Kidney (tissue), 14 donors: ENCODE measurements around the gene PRRG2. TPM values are rescaled to one million over a fixed set of nuclear protein-coding genes. Genes with fewer than 3 reads are reported as not detected.

Source experiments
- DNase-seq, 5 donors: peaks; one replicate each; pipeline ENCODE4 v3.0.0-alpha.2; 2013 to 2020
- FAIRE-seq: peaks from 2 replicates; lab custom pipeline; 2012; peaks lifted over from hg19 to GRCh38; lab: Jason Lieb, UNC
- H3K27ac ChIP-seq, 2 donors: one replicate each; pipeline ENCODE4 v1.7.0; 2013; ENCODE audit warnings: low read depth in 2 of 2, low read length in 2 of 2, inconsistent platforms in 1 of 2
- H3K27me3 ChIP-seq: one replicate; pipeline ENCODE4 v1.7.1; 2013; ENCODE audit warnings: low read length, inconsistent platforms; ENCODE audit not compliant: control insufficient read depth, insufficient read depth
- H3K36me3 ChIP-seq, 3 donors: one replicate each; pipeline versions ENCODE4 v1.7.0 to v1.7.1; 2013; ENCODE audit warnings: low read length in 3 of 3, control low read depth in 1 of 3, inconsistent platforms in 1 of 3; ENCODE audit not compliant: insufficient read depth in 3 of 3, control insufficient read depth in 2 of 3
- H3K4me1 ChIP-seq, 3 donors: one replicate each; pipeline versions ENCODE4 v1.7.0 to v1.7.1; 2013; ENCODE audit warnings: low read length in 3 of 3, inconsistent platforms in 1 of 3, low read depth in 1 of 3; ENCODE audit not compliant: control insufficient read depth in 2 of 3, insufficient read depth in 2 of 3
- H3K4me3 ChIP-seq, 3 donors: one replicate each; pipeline versions ENCODE4 v1.7.0 to v1.8.1; 2013; ENCODE audit warnings: low read length in 3 of 3, control low read depth in 1 of 3, inconsistent platforms in 1 of 3
- H3K9ac ChIP-seq, 3 donors: one replicate each; pipeline versions ENCODE4 v1.7.0 to v1.7.1; 2013; ENCODE audit warnings: low read length in 3 of 3, control low read depth in 1 of 3, inconsistent platforms in 1 of 3
- H3K9me3 ChIP-seq, 3 donors: one replicate each; pipeline versions ENCODE4 v1.7.0 to v1.7.1; 2013; ENCODE audit warnings: low read length in 3 of 3, control low read depth in 1 of 3, inconsistent platforms in 1 of 3; ENCODE audit not compliant: control insufficient read depth in 2 of 3, insufficient read depth in 1 of 3
- CTCF ChIP-seq: IDR thresholded peaks from 3 replicates; pipeline ENCODE4 v1.5.1; 2012; ENCODE audit warnings: mild to moderate bottlenecking, moderate library complexity, borderline replicate concordance; ENCODE audit not compliant: insufficient read depth; ENCODE audit errors: extremely low read depth
- intact Hi-C: fragments of 100-400 bp; cut with DNase I; formaldehyde crosslinking; loops from one replicate; pipeline ENCODE4 v1.11.1; 2022
- polyA plus RNA-seq: library from polyadenylated mRNA; stranded (reverse); fragments of 350-450 nt; fragmentation: Illumina TruSeq; extraction: RNeasy Lipid Tissue Mini Kit (QIAGEN cat#74804); gene quantifications from one replicate; pipeline ENCODE4 v1.2.3, GENCODE V29; 2014; ENCODE audit warnings: low read depth, low replicate concordance; ENCODE audit not compliant: insufficient read depth
- total RNA-seq: library from RNA; stranded (reverse); fragmentation: NEBNext Ultra II Directional; extraction: Animal tissue kit (Norgen Biotek cat#: 25700); gene quantifications from one replicate; pipeline ENCODE4 v1.2.1, GENCODE V29; 2021
- donor health status: control.
- donor health status: control.
- donor health status: control.
- donor health status: control.
- donor health status: control.
- donor health status: DM: yes; HTN: yes; CAD: no.
- donor health status: Normal renal cell carcinoma (clear cell type).

Gene PRRG2
- total and polyA plus RNA-seq, 2 donors from 2014 or later, result 14.9 to 17.6 TPM

GRCh38 chr19:49543032-49543431, 38.1 kb upstream of the PRRG2 start:
- intact Hi-C loops, result no loop called here
- H3K9ac ChIP-seq, result no peak overlapping the region
- no peak for DNase-seq
- H3K4me1 ChIP-seq, result peaks cover 0 to 2% (median 0%) of the 10 kb centered on the region in 3 donors
- H3K27me3 ChIP-seq, result no peaks in the 10 kb centered on the region
- H3K36me3 ChIP-seq, result peaks cover 0 to 4% (median 4%) of the 10 kb centered on the region in 3 donors
- no peaks in the 10 kb centered on the region for H3K9me3 ChIP-seq
- no peak for FAIRE-seq
- no peak overlapping the region for H3K4me3 ChIP-seq
- no peak for TF ChIP-seq CTCF
- no peak overlapping the region for H3K27ac ChIP-seq

DNA sequence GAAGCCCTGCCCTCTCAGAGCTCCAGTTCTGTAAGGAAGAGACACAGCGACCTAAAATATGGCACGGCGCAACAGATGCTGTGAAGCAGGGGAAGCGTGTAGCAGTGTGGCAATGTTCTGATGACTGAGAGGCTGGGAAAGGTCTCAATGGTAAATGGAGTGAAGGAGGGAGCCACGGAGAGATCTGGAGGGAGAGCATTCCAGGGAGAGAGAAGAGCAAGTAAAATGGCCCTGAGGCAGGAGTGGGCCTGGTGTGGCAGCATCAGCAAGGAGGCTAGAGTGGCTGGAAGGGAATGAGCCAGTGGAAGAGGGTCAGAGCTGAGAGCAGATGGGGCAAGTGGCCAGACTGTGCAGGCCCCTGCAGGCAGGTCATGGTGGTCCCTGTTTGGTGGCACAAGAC, 37.0 kb upstream of the PRRG2 start:
- peaks cover 0 to 2% (median 0%) of the 10 kb centered on the region in 3 donors for H3K4me1 ChIP-seq
- H3K9me3 ChIP-seq, result no peaks in the 10 kb centered on the region
- H3K27ac ChIP-seq, result no peak overlapping the region
- DNase-seq (no peak), FAIRE-seq (no peak)
- H3K4me3 ChIP-seq, result no peak overlapping the region
- H3K36me3 ChIP-seq, result peaks cover 0 to 2% (median 0%) of the 10 kb centered on the region in 3 donors
- H3K27me3 ChIP-seq, result no peaks in the 10 kb centered on the region
- H3K9ac ChIP-seq, result no peak overlapping the region
- intact Hi-C loops, result no loop called here
- no peak for TF ChIP-seq CTCF

- Histone ChIP-seq H3K27me3 (no peaks in the 10 kb centered on the region), H3K36me3 (no peaks in the 10 kb centered on the region), H3K9me3 (no peaks in the 10 kb centered on the region), H3K9ac (no peak overlapping the region), H3K4me3 (peak overlapping the region in 1 of 3 donors; percentile 20), H3K4me1 (peaks cover 0 to 2% (median 0%) of the 10 kb centered on the region in 3 donors), H3K27ac (no peak overlapping the region)
- DNase-seq (peak in 4 of 5 donors; percentile 89 to 98 (median 94)), FAIRE-seq (peak; percentile 89)
- intact Hi-C loops, result no loop called here
- TF ChIP-seq CTCF, result peak; percentile 92
Observed at GRCh38 chr19:49546825-49547565, 34.1 kb upstream of the PRRG2 start.
